Subcutaneous abdominal adipose tissue (tissue), 5 donors: ENCODE measurements around the gene USP47.

Experiments used
- H3K27ac ChIP-seq: one replicate; pipeline ENCODE4 v1.7.0; 2013; ENCODE audit warnings: low read depth, mild to moderate bottlenecking, inconsistent platforms, low read length, moderate library complexity
- H3K27me3 ChIP-seq, 5 donors: one replicate each; pipeline ENCODE4 v1.7.0; 2013; ENCODE audit warnings: low read length in 5 of 5, inconsistent platforms in 1 of 5; ENCODE audit not compliant: control insufficient read depth in 5 of 5, insufficient read depth in 4 of 5
- H3K36me3 ChIP-seq, 5 donors: one replicate each; pipeline ENCODE4 v1.7.0; 2013; ENCODE audit warnings: low read length in 5 of 5; ENCODE audit not compliant: control insufficient read depth in 5 of 5, insufficient read depth in 5 of 5
- H3K4me1 ChIP-seq, 5 donors: one replicate each; pipeline ENCODE4 v1.7.0; 2013; ENCODE audit warnings: low read length in 5 of 5, mild to moderate bottlenecking in 3 of 5, moderate library complexity in 1 of 5; ENCODE audit not compliant: control insufficient read depth in 5 of 5, insufficient read depth in 5 of 5
- H3K4me3 ChIP-seq, 5 donors: one replicate each; pipeline ENCODE4 v1.7.0; 2013; ENCODE audit warnings: low read length in 5 of 5, low read depth in 1 of 5
- H3K9ac ChIP-seq, 5 donors: one replicate each; pipeline ENCODE4 v1.7.0; 2013; ENCODE audit warnings: low read length in 5 of 5, mild to moderate bottlenecking in 4 of 5, moderate library complexity in 3 of 5
- H3K9me3 ChIP-seq, 5 donors: one replicate each; pipeline ENCODE4 v1.7.0; 2013; ENCODE audit warnings: low read length in 5 of 5; ENCODE audit not compliant: control insufficient read depth in 5 of 5
- donor health status: healthy.
- donor health status: healthy.
- donor health status: healthy.
- donor health status: healthy.
- donor health status: healthy.

Gene USP47

GRCh38 chr11:11988681-11989261 is 147.0 kb downstream of the USP47 start:
- Histone ChIP-seq H3K4me3 (no peak overlapping the region), H3K27me3 (peaks cover 0 to 4% (median 2%) of the 10 kb centered on the region in 5 donors), H3K27ac (no peak overlapping the region), H3K9ac (no peak overlapping the region), H3K36me3 (no peaks in the 10 kb centered on the region), H3K9me3 (no peaks in the 10 kb centered on the region), H3K4me1 (peaks cover 0 to 4% (median 0%) of the 10 kb centered on the region in 5 donors)

- Histone ChIP-seq H3K9me3 (no peaks in the 10 kb centered on the region), H3K36me3 (no peaks in the 10 kb centered on the region), H3K27ac (no peak overlapping the region), H3K9ac (no peak overlapping the region), H3K4me1 (peaks cover 0 to 4% (median 0%) of the 10 kb centered on the region in 5 donors), H3K27me3 (peaks cover 0 to 6% (median 4%) of the 10 kb centered on the region in 5 donors), H3K4me3 (no peak overlapping the region)
These were observed 148.3 kb downstream of the USP47 start for GRCh38 chr11:11989774-11990744.

GRCh38 chr11:11992257-11993212 is 150.8 kb downstream of the USP47 start:
- H3K4me3 ChIP-seq = no peak overlapping the region
- H3K9ac ChIP-seq = no peak overlapping the region
- no peaks in the 10 kb centered on the region for H3K9me3 ChIP-seq
- H3K27ac ChIP-seq = no peak overlapping the region
- peaks cover 0 to 4% (median 4%) of the 10 kb centered on the region in 5 donors for H3K27me3 ChIP-seq
- no peaks in the 10 kb centered on the region for H3K36me3 ChIP-seq
- H3K4me1 ChIP-seq = peaks cover 0 to 4% (median 0%) of the 10 kb centered on the region in 5 donors

- no peak overlapping the region for H3K9ac ChIP-seq
These were observed 152.1 kb downstream of the USP47 start for GRCh38 chr11:11993839-11994238.

GRCh38 chr11:11995601-11996000 is 153.8 kb downstream of the USP47 start:
- Histone ChIP-seq H3K4me1 (no peaks in the 10 kb centered on the region), H3K4me3 (no peak overlapping the region), H3K9ac (no peak overlapping the region), H3K36me3 (no peaks in the 10 kb centered on the region), H3K27ac (no peak overlapping the region), H3K9me3 (no peaks in the 10 kb centered on the region), H3K27me3 (peaks cover 0 to 4% (median 4%) of the 10 kb centered on the region in 5 donors)

More at GRCh38 chr11:11993839-11994238, 152.1 kb downstream of the USP47 start:
- H3K27ac ChIP-seq = no peak overlapping the region
- H3K4me1 ChIP-seq = peaks cover 0 to 4% (median 0%) of the 10 kb centered on the region in 5 donors
- H3K27me3 ChIP-seq = peaks cover 0 to 4% (median 4%) of the 10 kb centered on the region in 5 donors
- no peaks in the 10 kb centered on the region for H3K36me3 ChIP-seq
- no peak overlapping the region for H3K4me3 ChIP-seq
- H3K9me3 ChIP-seq = no peaks in the 10 kb centered on the region

- Histone ChIP-seq H3K4me3 (no peak overlapping the region), H3K27me3 (peaks cover 0 to 4% (median 4%) of the 10 kb centered on the region in 5 donors), H3K9me3 (no peaks in the 10 kb centered on the region), H3K4me1 (no peaks in the 10 kb centered on the region), H3K9ac (no peak overlapping the region), H3K27ac (no peak overlapping the region), H3K36me3 (no peaks in the 10 kb centered on the region)
These were observed 154.7 kb downstream of the USP47 start for GRCh38 chr11:11996321-11997048.

- H3K9me3 ChIP-seq = no peaks in the 10 kb centered on the region
- H3K9ac ChIP-seq = no peak overlapping the region
- no peaks in the 10 kb centered on the region for H3K36me3 ChIP-seq
- H3K27me3 ChIP-seq = peaks cover 0 to 4% (median 4%) of the 10 kb centered on the region in 5 donors
- H3K4me1 ChIP-seq = no peaks in the 10 kb centered on the region
- H3K27ac ChIP-seq = no peak overlapping the region
- H3K4me3 ChIP-seq = no peak overlapping the region
These were observed 155.2 kb downstream of the USP47 start for GRCh38 chr11:11997049-11997322.

GRCh38 chr11:11998091-11998781 is 156.5 kb downstream of the USP47 start:
- H3K27ac ChIP-seq = no peak overlapping the region
- H3K4me1 ChIP-seq = no peaks in the 10 kb centered on the region
- no peaks in the 10 kb centered on the region for H3K9me3 ChIP-seq
- no peaks in the 10 kb centered on the region for H3K36me3 ChIP-seq
- H3K9ac ChIP-seq = no peak overlapping the region
- H3K27me3 ChIP-seq = peaks cover 0 to 4% (median 3%) of the 10 kb centered on the region in 5 donors
- H3K4me3 ChIP-seq = no peak overlapping the region

GRCh38 chr11:12001186-12001585 is 159.4 kb downstream of the USP47 start:
- Histone ChIP-seq H3K9me3 (no peaks in the 10 kb centered on the region), H3K27ac (no peak overlapping the region), H3K27me3 (peaks cover 0 to 8% (median 4%) of the 10 kb centered on the region in 5 donors), H3K4me1 (no peaks in the 10 kb centered on the region), H3K9ac (no peak overlapping the region), H3K4me3 (no peak overlapping the region), H3K36me3 (no peaks in the 10 kb centered on the region)
